IPS-20b (cell line): Measurements from ENCODE around the gene TMPRSS9.

Source experiments
- H3K27ac ChIP-seq: one replicate; pipeline ENCODE4 v1.5.1; 2013; ENCODE audit warnings: low read length
- H3K27me3 ChIP-seq: 2 replicates; pipeline ENCODE4 v1.6.1; 2013; ENCODE audit warnings: mild to moderate bottlenecking, low read length, inconsistent platforms; ENCODE audit not compliant: insufficient read depth
- H3K36me3 ChIP-seq: 2 replicates; pipeline ENCODE4 v1.6.1; 2013; ENCODE audit warnings: low read depth, mild to moderate bottlenecking, inconsistent platforms, low read length, moderate library complexity; ENCODE audit not compliant: insufficient read depth
- H3K4me1 ChIP-seq: 2 replicates; pipeline ENCODE4 v1.6.1; 2013; ENCODE audit warnings: mild to moderate bottlenecking, control low read depth, inconsistent platforms, low read length, moderate library complexity; ENCODE audit not compliant: insufficient read depth
- H3K4me3 ChIP-seq: 2 replicates; pipeline ENCODE4 v1.5.1; 2013; ENCODE audit warnings: mild to moderate bottlenecking, low read length, inconsistent platforms
- H3K9ac ChIP-seq: 2 replicates; pipeline ENCODE4 v1.6.1; 2013; ENCODE audit warnings: low read depth, mild to moderate bottlenecking, inconsistent platforms, low read length, moderate library complexity
- H3K9me3 ChIP-seq: 2 replicates; pipeline ENCODE4 v1.6.1; 2013; ENCODE audit warnings: mild to moderate bottlenecking, low read depth, low read length, inconsistent platforms; ENCODE audit not compliant: insufficient read depth

Gene TMPRSS9

DNA sequence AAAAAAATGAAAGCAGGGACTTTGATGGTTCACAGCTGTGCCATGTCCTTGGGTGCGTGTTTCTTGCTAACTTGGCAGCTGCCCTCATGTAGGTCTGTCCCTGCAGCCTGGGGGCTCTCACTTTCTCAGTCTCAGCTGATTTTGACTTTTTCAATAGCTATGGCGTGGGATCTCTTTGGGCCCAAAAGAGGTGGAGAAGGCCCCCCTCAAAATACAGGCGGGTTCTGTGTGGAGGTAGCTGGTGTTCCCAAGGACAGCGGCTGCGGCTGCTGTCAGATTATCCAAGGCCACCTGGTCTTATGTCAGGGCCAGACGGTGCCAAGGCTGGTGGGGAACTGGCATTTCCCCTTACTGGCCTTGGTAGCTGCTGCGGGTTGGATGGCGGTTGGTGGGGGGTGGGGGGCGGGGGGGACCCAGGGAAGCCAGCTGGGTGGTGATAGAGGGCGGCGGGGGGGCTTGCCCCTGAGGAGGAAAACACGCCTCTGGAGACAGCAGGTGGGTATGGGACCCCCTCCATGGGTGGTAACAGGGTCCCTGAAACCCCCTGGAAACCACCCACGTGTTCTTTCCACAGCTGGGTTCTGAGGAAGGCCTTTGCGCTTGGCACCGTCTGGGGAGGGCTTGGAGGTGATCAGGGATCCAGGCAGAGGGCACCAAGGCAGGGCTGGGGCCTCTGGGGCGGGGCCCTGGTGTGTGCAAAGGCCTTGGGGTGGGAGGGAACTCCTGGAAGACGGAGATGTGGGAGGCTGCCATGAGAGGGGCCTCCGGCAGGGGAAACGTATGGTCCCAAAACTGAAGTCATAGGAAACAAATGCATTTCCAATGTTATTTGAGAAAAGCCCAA is 63.2 kb downstream of the TMPRSS9 start:
- peaks cover 4% of the 10 kb centered on the region; the same call in 1 of the 2 replicates for H3K4me1 ChIP-seq
- no peak overlapping the region for H3K27ac ChIP-seq
- H3K9ac ChIP-seq, result no peak overlapping the region
- no peaks in the 10 kb centered on the region for H3K27me3 ChIP-seq
- no peaks in the 10 kb centered on the region; the same call in 1 of the 2 replicates for H3K36me3 ChIP-seq
- no peak overlapping the region for H3K4me3 ChIP-seq
- H3K9me3 ChIP-seq, result no peaks in the 10 kb centered on the region

DNA sequence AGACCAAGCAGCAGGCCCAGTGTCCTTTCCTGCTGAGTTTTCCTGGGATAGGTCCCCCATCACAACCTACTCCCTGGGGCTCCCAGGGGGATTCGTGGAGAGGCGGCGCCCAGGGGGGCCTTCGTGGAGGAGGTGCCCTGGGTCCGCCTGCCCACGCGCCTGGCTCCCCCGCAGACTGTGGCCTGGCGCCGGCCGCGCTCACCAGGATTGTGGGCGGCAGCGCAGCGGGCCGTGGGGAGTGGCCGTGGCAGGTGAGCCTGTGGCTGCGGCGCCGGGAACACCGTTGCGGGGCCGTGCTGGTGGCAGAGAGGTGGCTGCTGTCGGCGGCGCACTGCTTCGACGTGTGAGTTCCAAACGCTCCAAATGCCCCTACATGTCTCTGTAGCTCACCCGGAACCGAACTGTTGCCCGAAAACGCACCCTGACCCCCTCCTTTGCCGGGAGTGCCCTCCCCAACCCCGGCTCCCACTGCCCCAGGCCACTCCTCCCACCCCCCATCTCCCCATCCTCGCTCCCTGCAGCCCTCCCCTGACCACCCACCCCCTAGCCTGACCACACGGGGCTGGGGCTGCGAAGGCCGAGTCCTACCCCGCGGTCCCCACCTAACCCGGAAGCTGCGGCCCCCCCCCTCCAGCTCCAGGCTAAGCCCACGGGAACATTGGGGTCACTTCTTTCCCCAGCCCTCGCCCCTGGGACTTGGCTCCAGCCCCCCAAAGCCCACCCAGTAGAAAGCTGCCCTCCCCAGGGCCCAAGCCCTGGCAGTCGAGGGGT is 64.0 kb downstream of the TMPRSS9 start:
- Histone ChIP-seq H3K4me1 (peaks cover 6% of the 10 kb centered on the region; the same call in 1 of the 2 replicates), H3K4me3 (peak overlapping the region; percentile 93; the same call in 1 of the 2 replicates), H3K36me3 (no peaks in the 10 kb centered on the region; the same call in 1 of the 2 replicates)

DNA sequence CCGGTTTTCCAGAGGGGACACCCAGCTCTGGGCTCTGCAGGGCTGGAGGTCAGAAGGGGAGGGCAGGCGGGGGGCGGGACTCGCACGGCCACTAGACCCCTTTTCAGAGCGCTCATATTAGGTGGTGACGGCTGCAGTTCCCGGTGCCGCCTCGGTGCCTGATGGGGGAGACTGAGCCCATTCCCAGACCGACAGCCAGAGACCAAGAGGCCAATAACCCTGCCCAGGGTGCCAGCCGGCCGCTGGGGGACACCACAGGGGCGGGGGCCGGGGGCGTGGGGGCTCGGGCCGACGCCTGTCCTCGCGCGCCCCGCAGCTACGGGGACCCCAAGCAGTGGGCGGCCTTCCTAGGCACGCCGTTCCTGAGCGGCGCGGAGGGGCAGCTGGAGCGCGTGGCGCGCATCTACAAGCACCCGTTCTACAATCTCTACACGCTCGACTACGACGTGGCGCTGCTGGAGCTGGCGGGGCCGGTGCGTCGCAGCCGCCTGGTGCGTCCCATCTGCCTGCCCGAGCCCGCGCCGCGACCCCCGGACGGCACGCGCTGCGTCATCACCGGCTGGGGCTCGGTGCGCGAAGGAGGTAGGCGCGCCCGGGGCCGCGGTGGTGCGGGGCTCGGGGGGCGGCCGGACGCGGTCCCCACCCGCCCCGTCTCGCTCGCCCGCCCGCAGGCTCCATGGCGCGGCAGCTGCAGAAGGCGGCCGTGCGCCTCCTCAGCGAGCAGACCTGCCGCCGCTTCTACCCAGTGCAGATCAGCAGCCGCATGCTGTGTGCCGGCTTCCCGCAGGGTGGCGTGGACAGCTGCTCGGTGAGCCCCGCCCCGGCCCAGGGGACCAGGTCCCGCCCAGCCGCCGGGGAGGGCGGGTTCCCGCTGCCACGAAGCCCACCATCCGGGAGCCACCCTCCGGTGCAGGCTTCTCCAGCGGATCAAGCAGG is 64.9 kb downstream of the TMPRSS9 start:
- no peak overlapping the region for H3K27ac ChIP-seq
- H3K4me3 ChIP-seq, result peak overlapping the region; percentile 93; the same call in 1 of the 2 replicates
- peak overlapping the region; percentile 99; the same call in 1 of the 2 replicates for H3K9ac ChIP-seq
- peaks cover 6% of the 10 kb centered on the region; the same call in 1 of the 2 replicates for H3K4me1 ChIP-seq
- H3K9me3 ChIP-seq, result no peaks in the 10 kb centered on the region
- no peaks in the 10 kb centered on the region for H3K27me3 ChIP-seq
- peaks cover 6% of the 10 kb centered on the region; the same call in 1 of the 2 replicates for H3K36me3 ChIP-seq

More for the DNA sequence above, 64.0 kb downstream of the TMPRSS9 start:
- no peaks in the 10 kb centered on the region for H3K27me3 ChIP-seq
- H3K27ac ChIP-seq, result no peak overlapping the region
- H3K9me3 ChIP-seq, result no peaks in the 10 kb centered on the region
- H3K9ac ChIP-seq, result no peak overlapping the region

DNA sequence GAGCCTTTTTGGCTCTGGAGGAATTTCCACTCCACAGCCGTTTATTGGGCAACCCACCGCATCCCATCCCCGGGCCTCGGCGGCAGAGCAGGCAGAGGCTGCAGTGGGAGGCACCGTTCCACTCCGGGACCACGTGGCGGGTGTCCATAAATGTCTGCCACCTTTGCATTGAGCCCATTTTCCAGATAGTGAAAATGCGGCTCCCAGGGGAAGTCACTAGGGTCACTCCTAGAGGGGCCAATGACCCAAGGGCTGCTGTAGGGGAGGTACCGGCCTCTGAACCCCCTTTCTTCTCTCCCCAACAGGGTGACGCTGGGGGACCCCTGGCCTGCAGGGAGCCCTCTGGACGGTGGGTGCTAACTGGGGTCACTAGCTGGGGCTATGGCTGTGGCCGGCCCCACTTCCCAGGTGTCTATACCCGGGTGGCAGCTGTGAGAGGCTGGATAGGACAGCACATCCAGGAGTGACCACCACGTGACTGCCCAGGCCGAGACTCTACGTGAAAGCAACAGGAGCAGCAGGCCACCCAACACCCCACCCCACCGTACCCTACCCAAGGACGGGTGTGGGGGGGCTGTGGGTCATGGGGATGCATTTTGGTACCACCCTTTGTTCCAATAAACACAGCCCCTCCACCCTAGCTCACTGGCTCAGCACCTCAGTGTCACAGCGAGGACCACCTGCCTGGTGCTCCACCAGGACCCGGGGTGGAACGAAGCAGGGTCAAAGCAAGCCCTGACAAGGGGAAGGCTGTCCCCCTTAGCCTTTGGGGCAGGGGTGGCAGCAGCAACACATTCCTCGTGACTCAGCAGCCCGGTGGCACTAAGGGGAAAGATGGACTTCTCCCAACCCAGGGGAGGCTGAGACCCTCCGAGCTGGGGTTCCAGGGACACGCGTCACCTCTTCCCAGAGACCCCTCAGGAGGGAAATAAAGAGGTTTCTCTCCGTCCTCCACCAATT is 65.8 kb downstream of the TMPRSS9 start:
- H3K27me3 ChIP-seq, result no peaks in the 10 kb centered on the region
- H3K36me3 ChIP-seq, result peaks cover 16% of the 10 kb centered on the region
- H3K4me1 ChIP-seq, result peaks cover 6% of the 10 kb centered on the region; the same call in 1 of the 2 replicates
- H3K9ac ChIP-seq, result peak overlapping the region; percentile 99; the same call in 1 of the 2 replicates
- H3K27ac ChIP-seq, result no peak overlapping the region
- no peaks in the 10 kb centered on the region for H3K9me3 ChIP-seq
- peak overlapping the region; percentile 93 for H3K4me3 ChIP-seq

DNA sequence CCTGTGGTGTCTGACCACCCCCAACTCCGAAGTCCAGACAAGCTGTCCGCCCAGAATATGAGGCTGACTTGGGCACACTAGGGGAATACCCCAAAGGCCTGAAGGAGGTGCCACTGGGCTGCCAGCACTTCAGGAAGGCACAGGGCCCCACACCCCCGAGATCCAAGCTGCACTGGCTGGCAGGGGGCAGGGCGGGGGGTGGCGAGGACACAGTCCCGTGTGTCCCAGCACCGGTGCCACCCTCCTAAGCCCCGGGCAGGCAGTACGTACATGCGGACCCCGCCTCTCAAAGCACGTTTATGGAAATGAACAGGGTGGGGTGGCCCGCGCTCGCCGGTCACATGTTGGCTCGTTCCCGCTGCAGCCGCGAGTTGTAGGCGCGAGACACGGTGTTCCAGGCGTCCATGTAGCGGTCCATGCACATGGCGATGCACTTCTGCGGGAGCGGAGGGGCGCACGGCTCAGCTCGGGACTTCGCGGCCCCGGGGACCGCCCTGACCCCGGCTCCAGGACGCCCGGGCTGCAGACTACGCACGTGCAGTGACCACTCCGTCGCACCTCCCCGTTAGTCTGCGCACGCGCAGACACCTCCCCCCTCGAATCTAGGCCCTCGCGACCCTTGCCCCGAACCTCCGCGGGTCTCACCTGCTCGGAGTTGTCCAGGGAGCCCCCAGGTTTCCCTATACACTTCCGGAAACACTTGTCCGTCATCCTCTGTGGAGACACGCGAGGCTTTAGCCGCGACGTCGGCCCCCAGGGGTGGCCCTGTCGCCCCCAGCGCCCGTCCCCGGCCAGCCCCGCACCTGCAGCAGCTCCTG is 66.8 kb downstream of the TMPRSS9 start:
- H3K9me3 ChIP-seq, result no peaks in the 10 kb centered on the region
- H3K27ac ChIP-seq, result peak overlapping the region; percentile 98
- peak overlapping the region; percentile 93 for H3K4me3 ChIP-seq
- peaks cover 6% of the 10 kb centered on the region; the same call in 1 of the 2 replicates for H3K4me1 ChIP-seq
- H3K9ac ChIP-seq, result peak overlapping the region; percentile 99
- peaks cover 25% of the 10 kb centered on the region for H3K36me3 ChIP-seq
- H3K27me3 ChIP-seq, result no peaks in the 10 kb centered on the region

DNA sequence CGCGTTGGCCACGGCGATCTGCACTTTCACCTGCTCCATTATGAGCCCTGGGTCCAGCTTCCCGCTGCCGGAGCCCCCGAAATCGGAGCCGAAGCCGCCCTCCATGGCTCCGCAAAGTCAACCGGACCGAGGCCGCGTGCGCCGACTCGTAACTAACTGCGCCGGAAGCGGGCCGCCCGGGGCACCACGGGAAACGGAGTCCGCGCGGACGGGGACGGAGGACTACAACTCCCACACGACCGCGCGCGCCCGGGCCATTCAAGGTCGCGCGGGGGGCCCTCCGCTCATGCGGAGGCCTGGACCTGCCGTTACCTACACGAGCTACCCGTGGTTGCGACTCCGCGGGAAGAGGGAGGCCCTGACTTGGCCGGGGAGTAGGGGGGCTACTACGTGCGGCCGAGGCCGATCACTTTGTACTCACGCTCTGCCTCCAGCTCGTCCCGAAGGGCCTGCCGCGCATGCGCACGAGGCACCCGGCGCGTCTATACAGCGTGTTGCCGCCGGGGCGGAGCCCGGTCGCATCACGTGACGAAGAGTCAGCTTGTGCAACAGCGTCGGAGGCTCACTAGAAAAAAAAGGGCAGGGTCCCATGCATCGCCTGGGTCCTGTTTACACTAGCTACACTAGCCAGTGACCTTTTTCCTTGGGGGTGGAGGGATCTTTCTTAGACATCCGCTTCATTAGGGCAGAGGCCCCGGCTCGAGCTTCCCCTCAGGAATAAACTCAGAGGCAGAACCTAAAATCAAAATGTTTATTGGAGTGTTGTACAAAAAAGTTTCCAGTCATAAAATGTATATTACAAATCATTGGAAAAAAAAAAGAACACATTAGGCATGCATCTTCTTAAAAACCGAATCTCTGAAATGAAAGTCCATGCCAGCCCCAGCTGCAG is 67.6 kb downstream of the TMPRSS9 start, which contains the start of gene TIMM13:
TIMM13 (minus strand) TSS at position 158 of the 892 bp plus-strand sequence; CDS start at position 105, 53 bp downstream.
- Histone ChIP-seq H3K36me3 (peaks cover 31% of the 10 kb centered on the region), H3K9ac (peak within 1 kb of the TSS; percentile 99), H3K4me1 (peaks cover 6% of the 10 kb centered on the region; the same call in 1 of the 2 replicates), H3K27ac (peak within 1 kb of the TSS; percentile 98), H3K4me3 (peak within 1 kb of the TSS; percentile 93), H3K9me3 (no peaks in the 10 kb centered on the region), H3K27me3 (no peaks in the 10 kb centered on the region)

DNA sequence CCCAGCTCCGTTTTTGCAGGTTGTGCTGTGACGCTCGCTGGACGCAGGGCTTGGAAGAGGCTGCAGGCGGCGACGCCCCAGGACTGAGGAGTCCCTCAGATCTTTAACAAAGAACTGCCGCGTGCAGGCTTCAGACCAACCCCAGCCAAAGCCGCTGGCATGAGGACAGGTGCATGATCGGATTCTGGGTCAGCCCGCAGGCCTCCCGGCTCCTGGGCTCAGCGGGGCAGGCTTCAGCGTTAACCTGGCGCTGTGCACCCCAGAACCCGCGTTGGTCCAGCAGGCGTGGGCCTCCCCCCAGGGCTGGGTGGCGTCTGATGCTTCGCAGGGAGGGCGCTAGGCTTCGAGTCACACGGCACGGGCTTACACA is 68.2 kb downstream of the TMPRSS9 start:
- Histone ChIP-seq H3K27ac (peak overlapping the region; percentile 98), H3K36me3 (peaks cover 31% of the 10 kb centered on the region), H3K4me3 (peak overlapping the region; percentile 93), H3K27me3 (no peaks in the 10 kb centered on the region), H3K4me1 (peaks cover 6% of the 10 kb centered on the region; the same call in 1 of the 2 replicates), H3K9ac (peak overlapping the region; percentile 99; the same call in 1 of the 2 replicates), H3K9me3 (no peaks in the 10 kb centered on the region)

DNA sequence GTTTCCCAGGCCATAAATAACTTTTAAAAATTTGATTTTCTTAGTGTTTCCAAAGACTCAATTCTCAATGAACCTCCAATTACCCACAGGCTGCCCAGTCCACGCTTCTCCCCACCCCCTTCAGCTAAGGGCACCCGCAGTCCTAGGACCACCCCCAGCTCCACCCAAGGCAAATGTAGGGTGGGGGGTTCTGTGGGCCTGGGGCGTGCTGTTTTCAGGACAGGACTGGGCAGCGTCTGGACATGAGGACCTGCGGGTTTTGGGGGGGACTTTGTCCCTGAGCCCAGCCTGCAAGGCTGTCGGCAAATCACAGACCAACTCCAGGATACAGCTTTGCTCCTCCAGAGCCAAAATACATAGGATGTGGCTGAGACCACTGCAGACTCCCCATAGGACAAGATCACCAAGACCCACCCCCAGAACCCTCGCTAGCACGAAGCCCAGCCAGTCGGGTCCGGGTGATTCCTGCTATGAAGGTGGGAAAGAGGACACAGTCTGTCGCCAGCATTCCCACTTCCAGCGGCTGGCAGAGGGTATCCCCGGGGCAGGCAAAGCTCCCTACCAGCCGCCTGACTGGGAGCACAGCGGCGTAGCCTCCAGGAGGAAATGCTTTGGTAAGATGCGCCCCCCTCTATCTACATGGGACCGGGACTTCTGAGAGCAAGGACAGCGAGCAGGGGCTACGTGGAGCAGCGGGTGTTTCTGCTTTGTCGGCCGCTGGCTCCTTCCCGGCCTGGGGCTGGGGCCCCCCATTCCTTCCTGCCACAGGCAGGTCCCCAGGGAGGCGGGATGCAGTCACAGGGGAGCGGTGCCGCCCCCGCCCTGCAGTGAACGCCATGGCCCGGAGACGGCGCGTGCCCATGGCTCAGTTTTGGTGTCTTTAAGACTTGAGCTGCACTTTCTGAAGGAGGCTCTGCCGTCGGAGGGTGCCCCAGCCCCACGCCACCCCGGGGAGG is 69.0 kb downstream of the TMPRSS9 start:
- Histone ChIP-seq H3K9ac (peak overlapping the region; percentile 99; the same call in 1 of the 2 replicates), H3K9me3 (no peaks in the 10 kb centered on the region), H3K27ac (no peak overlapping the region), H3K4me1 (peaks cover 6% of the 10 kb centered on the region; the same call in 1 of the 2 replicates), H3K27me3 (no peaks in the 10 kb centered on the region), H3K36me3 (peaks cover 35% of the 10 kb centered on the region), H3K4me3 (peak overlapping the region; percentile 93; the same call in 1 of the 2 replicates)
